NCI-H345 (cell line): ENCODE measurements around the gene MYOD1.
A peak's percentile ranks its signal among the peaks of the same experiment; 100 is the strongest.

Experiments used
- DNase-seq: peaks from one replicate; lab custom pipeline; 2025; lab: John Stamatoyannopoulos, UW

MYOD1 gene

GRCh38 chr11:17719028-17719937, at the start of gene MYOD1:
MYOD1 (plus strand) TSS chr11:17719571; CDS start chr11:17719783, 212 bp downstream.
- DNase-seq, result peak; percentile 23

DNA sequence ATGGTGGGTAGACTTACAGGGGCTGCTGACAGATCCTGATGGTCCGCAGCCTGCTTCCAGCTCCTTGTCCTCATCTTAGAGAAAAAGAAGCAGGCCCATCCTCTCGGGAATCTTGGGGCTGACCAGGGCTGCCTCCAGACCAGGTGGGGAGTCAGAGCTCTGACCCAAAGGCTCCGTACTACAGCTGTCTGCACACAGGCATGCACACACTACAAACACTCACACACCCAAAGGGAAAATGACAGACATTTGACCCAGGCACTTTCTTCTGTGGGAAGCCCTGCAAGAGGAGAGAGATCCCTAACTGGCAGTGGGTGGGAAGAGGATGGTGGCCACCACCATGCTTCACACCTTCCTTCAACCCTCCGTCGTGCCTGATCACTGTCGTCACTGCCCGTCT, 46.9 kb upstream of the MYOD1 start:
- no peak for DNase-seq

DNA sequence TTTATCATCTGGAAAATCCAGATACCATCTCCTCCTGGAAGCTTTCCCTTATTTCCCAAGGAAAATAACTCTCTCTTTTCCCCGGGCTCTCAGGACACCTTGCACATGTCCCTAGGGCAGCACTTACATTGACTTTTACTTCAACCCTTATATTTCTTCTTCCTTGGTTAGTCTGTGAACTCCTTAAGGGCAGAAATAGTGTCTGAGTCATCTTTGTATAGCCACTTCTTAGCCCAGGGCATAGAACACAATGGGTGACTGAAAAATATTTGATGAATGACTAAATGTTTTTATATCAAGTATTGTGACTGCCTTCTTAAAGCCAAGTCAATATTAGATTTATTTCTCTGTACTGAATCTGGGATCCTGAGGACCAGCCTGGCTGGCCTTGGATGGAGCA, 45.4 kb upstream of the MYOD1 start:
- no peak for DNase-seq

GRCh38 chr11:17682848-17683247, 36.5 kb upstream of the MYOD1 start:
- DNase-seq, result no peak

DNA sequence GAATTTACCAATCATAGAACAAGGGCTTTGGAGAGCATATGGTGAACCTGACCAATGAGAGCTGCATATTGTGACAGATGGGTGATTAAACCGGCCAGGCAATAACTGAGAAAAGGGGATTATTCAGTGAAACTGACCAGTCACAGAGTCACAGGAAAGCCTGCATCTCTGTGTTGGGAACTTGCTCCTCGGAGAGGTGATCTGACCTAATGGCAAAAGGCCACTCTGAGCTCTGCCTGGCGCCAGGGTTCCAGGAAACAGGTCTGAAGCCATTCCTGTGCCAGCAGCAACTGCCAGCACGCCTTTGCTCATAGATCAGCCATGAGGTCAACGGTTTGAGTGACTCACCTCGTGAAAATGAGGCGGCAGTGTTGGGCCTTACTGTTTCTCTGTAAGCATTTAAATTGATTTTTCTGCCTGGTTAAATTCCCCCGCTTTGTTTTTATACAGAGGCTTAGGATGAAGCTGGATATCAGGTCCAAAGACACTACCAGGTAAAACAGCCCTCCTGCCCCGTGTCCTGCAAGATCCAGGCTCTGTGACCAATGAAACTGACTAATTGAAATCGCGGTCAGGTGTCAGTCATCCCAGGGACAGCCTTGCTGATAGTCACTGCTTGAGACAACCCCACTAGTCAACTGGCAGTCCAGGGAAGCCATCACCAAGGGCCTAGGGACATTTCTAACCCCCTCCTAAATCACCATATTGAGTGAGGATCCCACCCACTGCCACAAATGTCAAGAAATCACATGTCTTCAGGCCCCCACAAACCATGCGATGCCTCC, 35.8 kb upstream of the MYOD1 start:
- DNase-seq, result no peak

DNA sequence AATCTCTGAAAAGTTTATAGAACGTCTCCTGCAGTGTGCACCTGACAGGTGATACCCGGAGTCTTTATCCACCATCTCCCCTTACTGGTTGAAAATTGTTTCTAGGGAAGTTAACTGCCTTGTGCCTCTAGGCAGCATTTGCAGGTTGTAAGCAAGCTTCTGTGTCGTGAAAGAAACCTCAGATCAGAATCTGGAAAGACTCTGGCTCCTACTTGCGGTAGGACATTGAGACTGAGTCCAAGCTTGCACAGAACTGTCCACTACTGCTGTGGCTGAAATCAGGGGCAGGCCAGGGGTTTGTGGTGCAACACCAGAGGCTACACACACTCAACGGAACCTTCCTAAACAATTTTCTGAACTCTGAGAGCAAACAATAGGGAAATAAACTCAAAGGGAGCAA, 34.8 kb upstream of the MYOD1 start:
- DNase-seq, result no peak

DNA sequence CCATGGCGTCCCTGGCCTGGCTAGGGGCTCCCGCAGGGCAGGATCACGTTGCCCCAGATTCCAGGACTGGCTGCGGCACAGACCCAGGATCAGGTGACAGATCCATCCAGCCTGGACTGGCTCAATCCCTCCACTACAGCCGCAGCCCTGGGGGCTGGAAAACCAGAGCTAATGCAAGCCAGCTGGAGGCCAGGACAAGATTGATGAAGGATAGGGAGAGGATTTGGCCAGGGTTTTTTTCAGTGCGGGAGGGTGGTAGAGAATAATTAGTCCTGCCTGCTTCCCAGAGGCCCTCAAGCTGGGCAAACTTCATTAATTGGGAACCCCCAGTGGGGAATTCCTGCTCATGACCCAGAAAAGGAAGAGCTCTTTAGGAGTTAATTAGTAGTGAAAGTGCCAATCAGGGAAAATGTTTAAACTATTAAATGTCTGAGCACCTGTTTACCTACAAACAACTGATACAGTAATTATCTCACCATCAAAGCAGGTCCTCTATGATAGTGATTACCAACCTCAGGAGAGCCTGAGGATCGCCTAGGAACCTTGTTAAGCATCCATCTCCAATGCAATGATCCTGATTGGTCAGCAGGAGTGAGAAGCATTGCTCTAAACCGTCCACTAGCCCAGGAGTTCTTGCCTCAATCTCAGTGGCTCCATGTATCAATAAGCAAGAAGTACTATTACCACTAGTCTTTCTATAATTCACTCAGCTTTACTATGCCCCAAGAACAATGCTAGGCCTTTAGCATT, 33.0 kb upstream of the MYOD1 start:
- DNase-seq, result no peak

- no peak for DNase-seq
Measured at GRCh38 chr11:17687946-17688670, 31.3 kb upstream of the MYOD1 start.

DNA sequence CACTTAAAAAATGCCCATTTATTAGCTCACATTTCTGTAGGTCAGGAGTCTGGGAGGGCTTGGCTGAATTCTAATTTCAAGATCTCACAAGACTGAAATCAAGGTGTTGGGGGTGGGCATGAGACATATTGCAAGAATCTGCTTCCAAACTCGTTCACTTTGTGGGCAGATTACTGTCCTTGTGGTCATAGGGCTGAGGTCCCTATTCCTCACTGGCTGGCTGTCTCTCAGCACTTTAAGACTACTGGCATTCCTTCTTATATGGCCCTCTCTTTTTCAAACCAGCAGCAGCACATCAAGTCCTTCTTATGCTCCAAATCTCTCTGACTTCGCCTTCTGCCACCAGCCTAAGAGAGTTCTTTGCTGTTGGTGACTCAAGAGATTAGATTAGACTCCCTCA, 27.8 kb upstream of the MYOD1 start:
- DNase-seq, result no peak

DNA sequence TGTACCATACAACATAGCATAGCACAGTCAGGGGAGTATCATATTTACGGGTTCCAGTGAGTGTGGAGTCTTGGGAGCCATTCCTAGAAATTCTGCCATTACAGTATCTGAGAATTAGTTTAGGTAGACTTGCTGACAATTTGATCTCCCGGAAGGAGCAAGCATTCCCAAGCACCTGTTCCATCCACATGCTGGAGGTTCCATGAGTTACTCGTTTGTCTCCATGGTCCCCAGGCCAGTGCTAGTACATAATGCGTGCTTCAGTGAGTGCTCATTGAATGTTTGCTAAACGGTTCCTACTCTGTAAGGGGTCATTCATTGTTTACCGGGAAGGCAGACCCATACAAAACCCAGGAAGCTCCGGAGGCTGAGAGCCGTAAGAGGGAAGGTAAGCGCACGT, 27.4 kb upstream of the MYOD1 start:
- DNase-seq, result peak; percentile 1

DNA sequence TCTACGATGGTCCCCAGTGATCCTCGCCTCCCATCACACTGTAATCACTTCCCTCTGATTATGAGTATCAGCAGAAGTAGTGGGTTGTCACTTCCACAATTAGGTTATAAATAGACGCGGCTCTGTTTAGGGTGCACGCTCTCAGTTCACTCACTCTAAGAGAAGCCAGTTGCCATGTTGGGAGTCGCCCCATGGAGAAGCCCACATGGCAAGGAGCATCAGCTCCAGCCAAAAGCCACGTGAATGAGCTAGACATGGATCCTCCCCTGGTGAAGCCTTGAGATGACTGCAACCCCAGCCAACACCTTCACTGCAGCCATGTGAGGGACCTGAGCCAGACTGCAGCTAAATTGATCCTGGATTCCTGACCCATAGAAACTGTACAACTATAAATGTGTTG, 26.4 kb upstream of the MYOD1 start:
- DNase-seq, result no peak

DNA sequence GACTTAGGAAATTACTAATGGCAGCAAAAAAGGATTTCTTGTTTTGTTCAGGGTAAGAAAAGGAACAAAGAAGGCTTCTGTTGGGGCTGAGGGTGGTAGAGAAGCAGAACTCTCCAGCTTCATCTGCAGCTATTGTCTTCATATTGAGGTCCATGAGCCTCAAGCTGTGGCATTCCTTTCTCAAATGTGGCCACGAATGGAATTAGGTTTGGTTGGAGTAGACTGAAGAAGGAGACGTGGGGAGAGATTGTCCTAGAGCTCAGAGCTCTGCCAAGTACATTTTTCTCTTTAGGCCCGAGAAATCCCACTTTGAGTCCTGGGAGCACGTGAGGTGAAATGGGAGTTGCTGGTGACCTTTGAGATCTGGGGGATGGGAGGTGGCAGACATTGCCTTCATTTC, 25.8 kb upstream of the MYOD1 start:
- DNase-seq, result no peak

- DNase-seq, result no peak
Measured at GRCh38 chr11:17694494-17695110, 24.8 kb upstream of the MYOD1 start.

GRCh38 chr11:17695454-17696441, 23.6 kb upstream of the MYOD1 start:
- no peak for DNase-seq

DNA sequence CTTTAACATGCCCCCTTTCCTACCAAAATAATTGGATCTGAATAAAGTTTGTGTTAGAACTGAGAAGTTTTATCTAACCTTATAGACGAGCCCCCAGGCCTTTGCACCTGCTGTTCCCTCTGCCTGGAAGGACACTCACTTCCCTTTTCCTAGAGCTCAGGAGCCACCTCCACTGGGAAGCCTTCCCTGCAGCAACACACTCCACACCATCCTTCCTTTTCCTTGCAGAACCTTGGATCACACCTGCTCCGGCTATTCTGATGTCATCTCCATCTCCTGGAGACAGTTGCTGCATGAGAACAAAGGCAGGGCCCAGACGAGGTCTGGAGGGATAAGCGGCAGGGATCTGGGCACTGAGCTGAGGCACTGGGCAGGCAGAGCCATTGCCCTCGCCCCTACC, 22.6 kb upstream of the MYOD1 start:
- DNase-seq, result no peak

GRCh38 chr11:17697175-17697949, 22.0 kb upstream of the MYOD1 start:
- DNase-seq, result no peak

DNA sequence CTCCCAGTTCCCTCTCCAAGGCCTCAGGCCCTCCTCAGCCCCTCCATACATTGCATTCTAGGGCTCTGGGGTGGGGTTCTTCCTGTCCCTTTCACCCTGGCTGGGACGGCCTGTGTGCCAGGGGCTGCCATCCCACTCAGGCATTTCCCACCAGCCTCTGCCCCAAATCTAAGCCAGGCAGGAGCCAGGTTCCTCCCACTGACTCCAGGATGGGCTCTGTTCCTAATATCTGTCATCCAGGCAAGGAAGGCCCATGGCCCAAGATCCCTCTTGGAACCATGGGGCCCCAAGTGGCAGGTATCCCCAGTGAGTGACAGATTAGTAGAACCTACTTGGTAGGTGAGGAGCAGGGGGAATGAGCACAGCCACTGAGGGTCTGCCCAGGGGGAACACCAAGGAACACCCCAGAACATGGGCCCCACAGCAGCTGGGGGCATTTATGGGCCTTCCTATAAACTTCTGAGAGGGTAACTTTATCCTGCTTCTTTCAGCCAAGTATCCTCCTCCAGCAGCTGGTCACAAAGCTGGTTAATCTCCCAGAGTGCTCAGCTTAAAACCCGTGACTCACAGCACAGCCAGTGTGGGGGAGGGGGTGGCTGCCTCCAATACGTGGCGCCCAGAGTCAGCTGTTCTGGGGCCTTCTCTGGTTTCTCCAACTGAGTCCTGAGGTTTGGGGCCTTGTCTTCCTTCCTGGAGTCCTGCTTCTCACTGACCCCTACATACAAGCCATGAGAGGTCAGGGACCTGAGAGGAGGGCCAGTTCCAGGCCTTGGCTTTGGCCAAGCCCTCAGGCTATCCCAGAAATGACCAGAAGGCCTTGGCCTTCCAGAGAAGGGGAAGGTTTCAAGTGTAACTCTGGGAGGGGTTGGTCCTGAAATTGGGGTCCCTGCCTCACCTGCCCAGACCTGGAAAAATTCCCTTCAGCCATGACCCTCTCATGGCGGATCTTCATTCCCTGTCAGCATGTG, 19.9 kb upstream of the MYOD1 start:
- no peak for DNase-seq

DNA sequence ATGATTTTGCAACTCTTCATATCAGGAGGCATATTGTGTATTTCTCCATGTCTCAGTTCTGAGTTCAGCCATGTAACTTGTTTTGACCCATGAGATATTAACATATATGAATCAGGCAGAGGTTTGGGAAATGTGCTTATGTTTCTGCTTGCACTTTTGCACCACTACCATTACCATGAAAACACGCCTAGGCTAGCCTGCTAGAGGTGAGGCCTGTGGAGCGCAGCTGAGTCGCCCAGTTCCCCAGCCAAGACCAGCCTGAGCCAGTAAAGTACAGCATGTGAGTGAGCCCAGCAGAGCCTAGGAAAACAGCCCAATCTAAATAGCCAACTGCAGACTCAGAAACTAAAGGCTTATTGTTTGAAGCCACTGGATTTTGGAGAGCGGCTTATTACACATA, 18.4 kb upstream of the MYOD1 start:
- no peak for DNase-seq
